Brain pericyte (primary cell): ENCODE measurements around the gene RARB.

Experiments
- DNase-seq: peaks from one replicate; pipeline ENCODE4 v3.0.0-alpha.2; 2012; ENCODE audit warnings: low read depth, low spot score

Gene RARB

DNA sequence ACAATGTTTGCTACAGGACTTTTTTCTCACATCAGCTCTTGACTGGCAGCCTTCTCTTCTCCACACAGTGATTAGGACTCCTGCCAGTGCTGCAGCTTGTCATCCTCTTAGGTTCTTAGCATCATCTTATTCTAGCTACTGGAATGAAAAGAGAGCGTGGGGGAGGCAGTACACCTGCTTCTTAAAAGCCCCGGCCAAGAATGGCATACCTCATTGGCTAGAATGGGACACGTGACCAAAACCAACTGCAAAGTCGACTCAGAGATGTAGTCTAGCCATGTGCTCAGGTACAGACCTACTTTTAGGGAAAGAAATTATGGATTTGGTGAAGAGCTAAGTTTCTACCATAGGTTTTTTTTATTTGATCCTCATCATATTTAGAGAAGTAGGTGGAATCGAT lies 44.1 kb downstream of the RARB start:
- no peak for DNase-seq

DNA sequence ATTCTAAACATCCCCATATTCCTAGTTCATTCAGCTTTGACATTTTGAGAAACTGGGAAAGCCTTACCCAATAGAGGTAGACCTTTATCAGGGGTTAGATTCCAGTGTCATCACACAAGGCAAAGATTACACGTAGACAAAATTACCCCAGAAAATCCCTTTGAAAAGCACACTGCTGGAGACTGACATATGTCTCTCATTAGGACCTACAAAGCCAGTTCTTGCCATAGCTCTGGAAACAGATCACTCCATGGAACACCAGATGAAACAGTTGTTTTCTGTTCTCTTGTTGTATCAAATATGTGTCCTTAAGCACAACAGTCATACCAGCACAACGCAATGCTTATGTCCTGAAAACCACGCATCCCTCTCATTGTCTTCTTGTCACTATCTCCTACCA lies 44.7 kb downstream of the RARB start:
- no peak for DNase-seq

DNA sequence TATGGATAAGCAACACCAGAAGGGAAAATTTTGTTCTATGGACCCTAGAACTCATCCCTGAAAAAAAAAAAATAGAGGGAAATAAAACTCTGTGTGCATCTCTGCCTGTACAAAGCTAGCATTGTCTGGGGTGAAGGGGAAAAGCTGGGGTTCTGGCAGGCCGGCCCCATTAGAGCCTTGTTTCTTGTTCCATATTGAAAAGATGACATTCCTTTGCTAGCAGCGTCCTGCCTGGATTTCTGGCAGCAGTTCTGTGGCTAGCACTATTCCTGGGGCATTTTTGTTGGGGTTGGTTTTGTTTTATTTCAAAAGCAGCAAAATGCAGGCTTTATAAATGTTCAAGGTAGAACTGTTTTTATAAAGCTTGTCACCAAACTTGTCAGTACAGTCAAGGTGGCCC lies 45.2 kb downstream of the RARB start:
- no peak for DNase-seq

DNA sequence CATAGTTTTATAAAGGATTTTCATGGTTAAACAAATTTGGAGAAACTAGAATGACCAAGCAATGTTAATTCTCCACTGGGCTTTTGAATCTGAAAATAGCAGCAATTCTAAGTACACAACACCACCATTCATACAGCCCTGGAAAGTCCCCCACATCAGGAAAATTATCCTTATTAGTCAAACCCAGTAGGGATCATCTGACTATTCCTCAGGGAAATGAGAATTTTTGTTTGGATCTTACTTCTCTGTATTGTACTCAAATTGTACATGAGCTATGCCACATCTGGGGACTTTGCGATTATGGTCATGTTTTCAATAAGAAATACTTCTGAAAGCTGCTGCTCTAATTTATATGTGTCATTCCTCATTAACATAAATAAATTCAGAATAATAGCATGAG lies 46.0 kb downstream of the RARB start:
- DNase-seq = no peak

DNA sequence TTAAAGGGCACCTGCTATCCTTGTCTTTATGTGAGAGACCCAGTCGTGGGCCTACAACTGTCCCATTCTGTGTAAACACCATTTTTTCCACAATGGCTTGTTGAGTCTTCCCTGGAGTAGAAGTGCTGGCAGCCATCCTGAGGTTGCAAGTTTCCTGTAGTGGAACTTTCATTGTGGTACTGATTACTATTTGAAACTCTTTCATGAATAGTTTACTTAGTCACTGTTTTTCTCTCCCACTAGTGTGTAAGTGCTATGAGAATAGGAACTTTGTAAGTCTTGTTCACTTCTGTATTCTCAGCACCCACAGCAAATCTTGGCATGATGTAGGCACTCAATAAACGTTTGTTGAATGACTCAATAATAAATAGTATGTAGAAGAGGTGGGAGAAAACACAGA lies 48.6 kb downstream of the RARB start:
- no peak for DNase-seq

DNA sequence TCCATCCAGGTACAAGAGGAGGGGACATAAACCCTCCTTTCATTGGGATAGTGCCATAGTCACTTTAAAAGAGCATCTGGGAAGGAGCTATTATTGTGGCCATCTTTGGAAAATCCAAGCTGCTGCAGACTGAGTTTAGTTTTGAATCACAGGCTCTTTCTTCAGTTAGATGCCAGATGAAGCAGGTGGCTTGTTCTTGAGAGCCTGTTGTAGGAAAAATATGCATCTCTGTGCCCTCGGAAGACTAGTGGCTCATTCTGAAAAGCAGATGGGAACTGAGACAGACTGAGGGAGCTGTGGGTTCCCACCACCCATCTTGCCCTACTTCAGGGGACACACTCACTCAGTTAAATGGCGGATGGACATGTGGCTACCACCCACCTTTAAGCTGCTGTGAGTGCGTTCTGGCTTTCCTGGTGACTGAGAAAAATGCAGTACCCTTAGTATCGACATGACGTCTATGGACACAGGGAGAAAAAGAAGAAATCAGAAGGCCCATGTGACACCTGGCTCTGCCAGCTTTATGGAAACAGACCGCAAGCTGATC lies 50.2 kb downstream of the RARB start:
- no peak for DNase-seq

DNA sequence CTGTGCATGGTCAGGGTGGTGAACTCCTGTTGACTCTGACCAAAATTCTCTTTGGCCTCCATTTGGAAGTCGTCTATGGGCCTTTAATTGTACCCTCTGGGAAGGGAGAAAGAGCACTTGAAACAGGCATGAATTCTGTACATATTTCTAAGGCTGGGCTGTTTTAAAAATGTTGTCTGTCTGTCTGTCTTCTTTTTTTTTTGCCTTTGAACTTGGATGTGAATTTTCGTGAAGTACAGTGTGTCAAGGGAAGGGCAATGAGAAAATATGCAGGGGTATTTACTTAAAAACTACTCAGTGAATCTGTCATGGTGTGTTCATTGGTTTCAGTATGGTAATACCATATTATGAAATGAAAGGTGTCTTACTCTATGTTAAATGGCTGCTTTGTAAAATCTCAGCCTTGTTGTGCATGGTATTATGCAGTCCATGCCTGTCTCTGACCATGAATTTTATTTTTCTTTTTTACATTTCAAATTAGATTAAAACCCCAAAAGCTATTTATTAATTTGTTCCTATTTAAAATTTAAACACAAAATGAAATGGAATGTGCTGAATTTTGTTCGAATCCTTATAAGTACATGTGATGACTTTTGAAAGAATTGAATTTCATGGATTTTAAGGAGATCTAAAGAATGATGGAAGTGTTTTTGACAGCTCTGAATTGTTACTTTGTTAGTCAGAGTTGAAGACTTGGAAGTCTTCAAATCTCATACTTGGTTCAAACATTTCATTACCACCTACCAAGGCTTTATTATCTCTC lies 51.1 kb downstream of the RARB start:
- DNase-seq = no peak

DNA sequence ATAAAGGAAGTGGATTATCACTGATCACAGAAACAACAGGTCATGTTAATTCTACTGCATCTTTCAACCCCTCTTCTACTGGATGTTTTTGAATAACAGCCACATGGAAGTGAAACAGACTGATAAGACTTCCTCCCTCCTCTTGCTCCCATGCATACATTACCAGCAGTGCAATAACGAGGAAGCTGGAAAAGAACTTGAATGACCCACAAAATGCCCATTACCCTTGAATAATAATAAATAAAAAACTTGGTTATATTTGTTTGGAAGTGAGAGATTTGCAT lies 51.6 kb downstream of the RARB start:
- no peak for DNase-seq

DNA sequence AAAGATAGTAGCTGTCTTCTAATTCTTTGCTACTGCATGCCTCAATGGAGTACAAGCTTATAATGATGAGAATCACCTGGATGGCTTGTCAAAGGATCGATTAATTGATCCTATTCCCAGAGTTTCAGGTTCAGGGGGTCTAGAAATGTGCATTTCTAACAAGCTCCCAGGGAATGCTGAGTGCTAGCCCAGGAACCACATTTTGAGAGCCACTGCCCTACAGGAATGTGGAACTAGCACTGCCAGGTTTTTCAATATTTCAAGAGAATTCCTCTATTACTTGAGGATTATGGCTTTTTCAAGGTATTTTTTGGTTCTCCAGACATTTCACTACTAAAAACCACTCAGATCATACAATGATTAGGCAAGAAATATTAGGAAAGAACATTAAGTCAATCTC lies 52.7 kb downstream of the RARB start:
- no peak for DNase-seq

DNA sequence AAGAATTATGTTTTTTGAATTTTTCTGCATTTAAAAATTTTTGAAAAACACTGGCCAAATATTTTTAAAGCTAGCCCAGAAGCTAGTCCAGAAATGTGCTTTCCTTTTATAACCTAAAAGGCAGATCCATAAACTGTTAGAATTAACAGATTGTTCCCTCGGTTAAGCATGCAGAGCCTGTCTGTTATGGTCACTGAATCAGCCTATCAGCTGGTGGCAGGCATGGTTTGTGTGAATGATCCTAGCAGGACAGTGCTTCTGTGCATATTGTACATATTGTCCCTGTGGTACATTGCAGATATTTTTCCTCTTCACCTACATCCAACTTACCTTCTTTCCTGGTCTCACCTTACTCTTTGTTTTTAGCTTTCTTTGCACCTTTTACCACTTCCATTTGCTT lies 53.3 kb downstream of the RARB start:
- DNase-seq = no peak

DNA sequence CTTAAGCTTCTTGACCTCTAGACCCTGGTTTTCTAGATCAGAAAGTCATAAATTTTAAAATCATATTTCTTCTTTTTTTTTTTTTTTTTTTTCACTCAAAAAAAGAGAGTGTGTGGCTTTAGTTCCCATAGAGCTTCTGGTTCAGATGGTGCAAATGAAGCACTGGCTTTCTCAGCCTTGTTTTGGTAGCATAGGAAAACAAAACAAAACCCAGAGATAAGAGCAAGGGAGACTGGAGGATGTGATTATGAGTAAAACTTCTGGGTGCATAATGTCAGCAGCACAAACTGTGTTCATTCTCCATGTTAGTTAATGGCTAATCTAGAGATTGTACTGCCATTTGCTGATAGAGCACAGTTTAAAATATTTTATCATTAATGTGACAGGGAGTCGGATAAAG lies 55.4 kb downstream of the RARB start:
- no peak for DNase-seq

DNA sequence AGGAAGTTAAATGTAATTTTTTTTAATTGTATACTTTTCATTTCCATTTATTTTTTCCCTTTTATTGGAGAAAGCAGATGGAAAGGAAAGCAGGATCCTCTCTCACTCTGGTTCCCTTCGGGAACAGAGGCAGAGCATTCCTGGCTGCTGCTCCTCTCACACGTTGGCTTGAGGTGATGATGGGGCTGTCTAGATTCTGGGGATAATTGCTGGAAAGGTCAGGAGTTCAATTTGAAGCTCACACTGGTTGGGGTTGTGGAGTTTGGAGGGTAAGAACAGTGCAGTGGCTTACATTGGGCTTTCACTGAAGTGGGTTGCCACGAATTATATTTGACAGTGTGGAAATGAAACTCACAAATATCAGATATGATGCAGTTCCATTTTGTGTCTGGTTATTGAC lies 57.6 kb downstream of the RARB start:
- DNase-seq = no peak

DNA sequence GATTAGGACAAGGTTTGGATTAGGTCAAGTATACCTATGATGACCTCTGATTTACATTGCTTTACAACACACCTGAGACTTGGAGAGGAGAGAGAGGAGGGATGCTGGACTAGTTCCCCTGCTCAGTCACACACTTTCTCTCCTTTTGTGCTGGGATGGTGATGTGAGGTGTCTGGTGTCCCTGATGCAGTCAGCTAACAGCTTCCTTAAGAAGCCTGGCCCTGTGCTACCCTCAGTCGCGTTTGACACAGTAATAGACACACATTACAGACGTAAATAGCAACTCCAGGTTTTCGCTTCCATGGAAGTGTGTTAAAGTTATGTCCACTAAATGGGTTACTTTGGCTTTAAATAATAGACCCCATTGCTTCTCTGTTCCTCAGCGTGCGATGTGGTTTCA lies 58.9 kb downstream of the RARB start:
- no peak for DNase-seq

DNA sequence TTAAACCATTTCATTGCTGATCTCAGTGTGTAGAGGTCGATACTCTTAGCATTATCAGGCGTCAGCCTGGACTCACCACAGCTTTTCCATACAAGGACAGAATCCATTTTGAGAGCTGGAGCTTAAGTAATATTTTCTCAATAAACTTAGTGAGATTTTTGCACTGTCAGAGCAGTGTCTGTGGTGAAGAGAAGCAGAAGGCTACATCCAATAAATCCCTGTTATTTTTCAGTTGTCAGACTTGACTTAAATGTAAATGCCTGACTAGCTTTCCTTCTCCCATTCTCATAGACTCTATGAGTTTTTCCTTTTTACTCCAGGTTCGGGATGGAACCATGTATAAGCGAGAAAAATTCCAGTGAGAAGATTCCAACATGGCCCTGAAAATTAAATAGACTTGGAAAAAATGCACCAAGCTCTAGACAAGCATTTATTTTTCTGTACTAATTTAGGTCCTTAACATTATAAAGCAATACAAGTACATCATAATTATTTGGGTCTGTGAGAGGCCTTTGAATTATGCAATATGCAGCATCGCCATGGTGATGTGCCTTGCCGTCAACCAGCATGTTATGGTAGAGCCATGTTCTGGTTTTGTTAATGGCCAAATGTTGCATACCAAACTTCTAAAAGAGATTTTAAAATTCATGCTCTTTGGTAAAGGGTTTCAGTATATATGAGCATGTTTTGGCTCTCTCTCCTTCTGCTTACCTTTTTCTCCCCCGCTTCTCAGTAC lies 62.0 kb downstream of the RARB start:
- no peak for DNase-seq

DNA sequence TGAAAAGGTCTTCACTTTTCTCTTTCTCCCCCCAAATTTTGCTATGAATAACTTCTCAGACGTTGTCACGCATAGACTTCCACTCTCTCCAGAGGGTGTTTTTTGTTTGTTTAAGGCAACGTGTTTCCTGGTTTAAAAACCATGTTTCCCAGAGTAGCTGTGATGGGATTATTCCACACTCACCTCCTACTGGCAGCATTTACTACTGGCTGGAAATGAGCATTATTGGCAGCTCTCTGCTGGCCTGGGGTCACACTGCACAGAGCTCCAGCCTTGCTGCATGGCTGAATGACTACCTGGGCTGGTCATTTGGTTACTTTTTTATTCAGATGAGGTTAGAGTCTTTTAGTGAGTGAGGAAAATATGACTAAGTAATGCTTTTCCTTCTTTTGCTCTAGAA lies 65.2 kb downstream of the RARB start:
- no peak for DNase-seq

DNA sequence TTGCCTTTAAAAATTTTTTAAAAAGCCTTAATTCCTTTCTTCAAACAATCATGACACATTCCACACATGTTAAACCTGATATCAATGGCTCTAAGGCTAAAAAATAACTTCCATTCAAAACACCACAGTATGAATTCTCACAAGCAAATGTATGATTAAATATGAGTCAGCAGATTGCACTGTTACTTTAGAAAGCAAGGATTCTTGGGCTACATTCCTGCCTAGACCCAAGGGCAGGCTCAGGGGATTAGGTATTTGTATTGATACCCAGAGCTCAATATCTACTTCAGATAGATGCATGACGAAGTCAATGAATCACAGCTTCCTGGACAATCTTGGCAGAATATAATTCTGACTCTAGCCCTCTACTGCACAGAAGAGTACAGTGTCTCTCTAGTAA lies 65.7 kb downstream of the RARB start:
- DNase-seq = peak; percentile 18

DNA sequence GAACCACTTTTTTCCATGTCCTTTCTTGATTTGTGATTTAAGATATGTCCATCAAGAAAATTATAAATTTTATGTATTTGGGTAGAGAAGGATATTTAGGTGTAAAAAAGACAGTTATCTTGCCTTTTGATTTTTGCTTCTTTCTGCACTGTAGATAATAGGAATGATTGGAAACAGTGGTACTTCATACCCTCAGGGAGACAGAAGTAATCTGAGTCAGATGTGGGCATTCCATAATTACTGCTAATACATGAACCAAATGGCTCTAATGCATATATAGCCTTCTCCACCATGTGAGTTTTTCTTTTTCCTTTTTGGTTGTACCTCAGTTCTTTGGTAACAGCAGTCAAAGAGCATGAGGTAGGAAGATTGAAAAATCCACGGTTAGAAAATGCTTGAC lies 67.2 kb downstream of the RARB start:
- DNase-seq = no peak

DNA sequence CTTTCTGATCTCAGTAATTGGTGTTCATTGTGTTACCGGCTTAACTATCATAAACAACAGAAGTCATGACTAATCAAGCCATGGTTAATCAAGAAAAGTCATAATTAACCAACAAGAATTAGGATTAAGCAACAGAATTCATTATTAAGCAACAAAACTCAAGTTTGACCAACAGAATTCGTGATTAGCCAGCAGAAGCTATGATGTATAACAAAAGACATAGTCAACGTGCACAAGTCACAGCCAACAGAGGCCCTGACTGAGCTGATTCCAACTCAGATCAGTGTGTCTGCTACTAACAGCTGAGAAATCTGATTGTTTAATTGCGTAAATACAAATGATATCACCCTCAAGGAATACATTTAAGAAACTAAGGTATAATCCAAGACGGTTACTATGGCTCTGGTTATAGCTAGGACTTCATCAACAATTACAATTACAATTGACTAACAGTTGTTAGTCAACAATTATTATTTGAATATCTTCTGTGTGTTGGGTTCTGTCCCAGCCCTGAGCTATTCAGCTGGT lies 67.7 kb downstream of the RARB start:
- DNase-seq = no peak

DNA sequence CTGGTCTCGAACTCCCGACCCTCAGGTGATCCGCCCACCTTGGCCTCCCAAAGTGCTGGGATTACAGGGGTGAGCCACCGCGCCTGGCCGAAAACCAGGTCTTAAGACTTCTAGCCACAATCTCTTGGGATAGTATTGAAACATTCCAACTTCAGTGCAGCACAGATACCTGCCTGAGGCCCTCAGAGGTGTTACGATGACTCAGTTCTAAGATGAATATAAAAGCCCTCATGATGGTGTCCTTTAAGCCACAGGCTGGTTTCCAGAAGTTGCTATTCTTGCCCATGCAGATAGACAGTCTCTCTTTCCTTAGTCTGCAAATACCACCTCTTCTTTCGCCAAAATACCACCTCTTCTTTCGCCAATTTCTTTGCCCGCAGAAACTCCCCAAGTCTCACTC lies 69.0 kb downstream of the RARB start:
- DNase-seq = no peak

DNA sequence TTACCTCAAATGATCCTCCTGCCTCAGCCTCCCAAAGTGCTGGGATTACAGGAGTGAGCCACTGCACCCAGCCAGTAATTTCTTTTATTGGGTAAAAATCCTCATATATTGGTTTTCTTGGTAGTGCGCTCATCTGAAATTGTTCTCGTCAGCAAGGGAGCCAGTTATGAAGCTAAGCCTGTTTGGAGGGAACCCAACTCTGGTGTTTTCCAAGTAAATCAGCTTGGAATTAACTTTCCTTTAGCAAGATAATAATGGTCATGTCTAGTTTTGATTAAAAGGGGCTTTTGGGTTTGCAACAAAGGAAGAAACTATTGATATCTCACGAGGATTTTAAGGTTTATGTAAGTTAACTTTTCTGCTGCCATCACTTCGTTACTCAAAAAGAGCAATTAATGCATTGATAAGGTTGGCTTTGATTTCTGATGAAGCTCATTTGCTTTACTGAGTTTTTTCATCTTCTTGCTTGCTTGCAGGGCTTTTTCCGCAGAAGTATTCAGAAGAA lies 72.7 kb downstream of the RARB start:
- no peak for DNase-seq

DNA sequence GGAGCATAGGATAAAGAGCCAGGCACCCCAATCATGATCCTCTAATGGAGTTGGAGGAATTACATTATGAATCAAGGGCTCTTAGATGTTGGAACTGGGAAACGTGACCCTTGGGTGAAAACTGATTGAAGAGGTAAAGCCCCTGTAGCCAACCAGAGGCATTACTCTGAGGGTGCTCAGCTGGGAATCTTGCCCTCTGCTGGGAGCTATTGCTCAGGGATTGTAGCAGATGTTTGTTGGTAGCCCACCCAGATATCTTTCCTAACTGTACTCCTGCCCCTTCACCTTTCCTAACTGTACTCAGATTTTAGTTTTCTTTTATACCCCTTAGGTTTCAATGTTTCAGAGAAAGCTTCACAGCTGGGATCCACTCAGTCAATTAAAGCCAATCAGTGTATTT lies 74.2 kb downstream of the RARB start:
- no peak for DNase-seq

DNA sequence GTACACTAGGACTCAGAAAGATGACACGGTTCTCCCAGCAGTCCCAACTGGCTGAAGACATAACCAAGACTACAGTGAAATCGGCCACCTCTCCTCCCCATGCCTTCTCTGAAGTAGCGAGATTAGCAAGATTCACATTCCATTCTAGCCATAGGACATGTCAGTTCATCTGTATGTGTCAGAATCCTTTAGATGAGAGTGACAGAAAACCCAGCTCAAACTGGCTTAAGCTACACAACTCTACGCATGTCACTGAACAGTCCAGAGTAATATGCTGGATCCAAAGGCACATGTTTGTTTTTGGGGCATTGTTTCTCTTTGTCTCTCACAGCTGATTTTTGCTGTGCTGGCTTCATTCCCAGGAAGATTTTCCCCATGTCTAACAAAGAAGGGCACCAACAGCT lies 75.8 kb downstream of the RARB start:
- no peak for DNase-seq

DNA sequence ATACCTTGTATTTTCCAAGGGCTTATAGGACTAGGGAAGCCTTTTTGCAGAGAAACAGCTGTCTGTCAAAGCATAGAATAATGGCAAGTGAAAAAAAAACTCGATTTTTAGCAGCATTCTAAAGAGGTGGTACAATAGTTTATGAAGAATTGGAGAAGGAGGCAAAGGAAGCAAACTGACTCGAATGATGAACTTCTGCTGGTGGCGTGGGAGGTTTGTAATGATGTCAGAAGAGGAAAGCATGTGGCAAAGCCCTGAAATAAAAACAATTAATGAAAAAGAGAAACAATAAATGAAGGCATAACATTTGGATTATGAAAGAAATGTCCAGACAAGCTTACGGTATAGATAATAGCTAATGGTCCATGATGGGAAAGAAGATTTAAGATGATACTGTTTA lies 77.5 kb downstream of the RARB start:
- no peak for DNase-seq
